CD4-positive, CD25-positive, alpha-beta regulatory T cell (primary cell): ENCODE results near the gene TRMT10B. TPM values are rescaled to one million over a fixed set of nuclear protein-coding genes. Genes with fewer than 3 reads are reported as not detected.

Experiments used
- ATAC-seq, 2 donors: fragments of 150-1000 bp; cut with Tn5 transposase; one replicate each; pipeline ENCODE4 v1.10.0; 2021; ENCODE audit warnings: low read depth in 2 of 2, moderate number of reproducible peaks in 2 of 2, moderate library complexity in 1 of 2
- DNase-seq, 3 donors: peaks; one replicate each; pipeline versions ENCODE4 v3.0.0 to v3.0.0-alpha.2; 2012 to 2022; ENCODE audit warnings: mixed read lengths in 1 of 3
- H3K27ac ChIP-seq: one replicate; pipeline ENCODE4 v1.7.0; 2013; ENCODE audit warnings: mild to moderate bottlenecking, low read length; ENCODE audit not compliant: insufficient read depth, poor library complexity, severe bottlenecking
- H3K27me3 ChIP-seq: one replicate; pipeline ENCODE4 v1.7.0; 2013; ENCODE audit warnings: low read length; ENCODE audit not compliant: control insufficient read depth, insufficient read depth
- H3K36me3 ChIP-seq: one replicate; pipeline ENCODE4 v1.7.0; 2013; ENCODE audit warnings: mild to moderate bottlenecking, low read length, moderate library complexity; ENCODE audit not compliant: control insufficient read depth, insufficient read depth
- H3K4me1 ChIP-seq: 2 replicates; pipeline ENCODE4 v1.7.0; 2013; ENCODE audit warnings: mild to moderate bottlenecking, low read length; ENCODE audit not compliant: insufficient read depth, control insufficient read depth, poor library complexity, severe bottlenecking
- H3K4me3 ChIP-seq: one replicate; pipeline ENCODE4 v1.7.0; 2013; ENCODE audit warnings: low read depth, mild to moderate bottlenecking, low read length, moderate library complexity
- H3K9me3 ChIP-seq, 2 experiments: 1 replicate in 1 of 2; 2 replicates in 1 of 2; pipeline ENCODE4 v1.7.0; 2013; ENCODE audit warnings: low read length in 2 of 2, mild to moderate bottlenecking in 1 of 2, moderate library complexity in 1 of 2; ENCODE audit not compliant: control insufficient read depth in 2 of 2
- H3K27ac Mint-ChIP-seq, 3 donors: one replicate each; pipeline ENCODE4 v1.8.0; 2020 to 2022; ENCODE audit warnings: mild to moderate bottlenecking in 3 of 3, mixed read lengths in 3 of 3, moderate library complexity in 2 of 3
- H3K27me3 Mint-ChIP-seq: one replicate; pipeline ENCODE4 v1.8.0; 2022; ENCODE audit warnings: mild to moderate bottlenecking, mixed read lengths
- H3K36me3 Mint-ChIP-seq: one replicate; pipeline ENCODE4 v1.8.0; 2020; ENCODE audit warnings: mixed read lengths
- H3K4me1 Mint-ChIP-seq, 4 donors: one replicate each; pipeline ENCODE4 v1.8.0; 2020 to 2022; ENCODE audit warnings: mixed read lengths in 4 of 4, mild to moderate bottlenecking in 1 of 4
- H3K4me3 Mint-ChIP-seq, 4 donors: one replicate each; pipeline ENCODE4 v1.8.0; 2020 to 2022; ENCODE audit warnings: mild to moderate bottlenecking in 4 of 4, mixed read lengths in 4 of 4, moderate library complexity in 3 of 4
- H3K9me3 Mint-ChIP-seq, 7 donors: one replicate each; pipeline ENCODE4 v1.8.0; 2020 to 2022; ENCODE audit warnings: mixed read lengths in 7 of 7, mild to moderate bottlenecking in 3 of 7, moderate library complexity in 2 of 7
- polyA plus RNA-seq, 4 donors: library from polyadenylated mRNA; unstranded; fragments of 300-500 nt; fragmentation: Illumina TruSeq; gene quantifications; one replicate each; pipeline ENCODE4 v1.2.3, GENCODE V29; 2021
- total RNA-seq: library from RNA; stranded (reverse); gene quantifications from one replicate; pipeline ENCODE4 v1.2.3, GENCODE V29; 2022

The TRMT10B gene
- total and polyA plus RNA-seq, 5 donors from 2014 or later = 10.7 to 16.2 (median 12.5) TPM

DNA sequence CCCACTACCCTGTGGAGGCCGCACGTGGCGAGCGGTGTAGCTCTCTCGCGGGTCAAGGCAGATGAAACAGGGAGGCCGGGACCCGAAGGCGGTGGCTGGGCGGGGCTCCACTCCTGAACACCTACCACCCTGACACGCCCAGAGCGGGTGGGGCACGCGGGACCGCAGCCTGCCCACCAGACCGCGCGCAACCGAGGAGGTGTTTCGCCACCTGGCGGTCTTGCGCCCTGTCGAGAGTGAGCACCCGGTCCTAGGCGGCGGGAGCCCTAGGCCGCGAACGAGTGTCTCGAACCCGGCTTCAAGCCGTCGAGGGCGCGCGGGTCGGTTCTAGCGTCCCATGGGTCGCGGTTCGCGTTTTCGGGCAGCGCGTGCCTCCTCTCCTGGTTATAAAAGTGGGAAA lies 33.5 kb downstream of the TRMT10B start:
- Mint-ChIP-seq H3K27ac (no peak overlapping the region), H3K9me3 (no peaks in the 10 kb centered on the region), H3K27me3 (no peaks in the 10 kb centered on the region), H3K4me1 (peaks cover 14 to 37% (median 25%) of the 10 kb centered on the region in 4 donors), H3K4me3 (no peak overlapping the region), H3K36me3 (peaks cover 21% of the 10 kb centered on the region)
- H3K27ac ChIP-seq = no peak overlapping the region
- H3K9me3 ChIP-seq = no peaks in the 10 kb centered on the region
- peaks cover 23% of the 10 kb centered on the region for H3K4me1 ChIP-seq
- no peak for ATAC-seq
- no peak for DNase-seq
- no peak overlapping the region for H3K4me3 ChIP-seq
- no peaks in the 10 kb centered on the region for H3K27me3 ChIP-seq
- H3K36me3 ChIP-seq = peaks cover 14% of the 10 kb centered on the region

DNA sequence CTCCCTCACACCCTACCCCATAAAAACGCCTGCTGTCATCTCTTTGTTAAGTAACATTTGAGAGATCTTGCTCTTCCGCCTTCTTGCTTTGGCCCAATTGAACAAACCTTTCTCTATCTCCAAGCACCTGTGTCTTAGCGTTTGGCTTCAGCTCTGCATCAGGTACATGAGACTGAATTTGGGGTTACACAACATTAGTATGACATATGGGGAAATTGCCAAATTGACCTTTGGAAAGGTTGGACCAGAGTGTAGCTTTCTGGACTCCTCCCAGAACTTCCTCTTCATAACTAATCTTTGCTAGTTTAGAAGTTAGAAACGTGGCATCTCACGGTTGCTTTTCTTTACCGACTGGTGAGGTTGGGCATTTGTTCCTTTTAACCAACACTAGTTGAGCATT lies 34.7 kb downstream of the TRMT10B start:
- no peak for DNase-seq
- Histone ChIP-seq H3K4me3 (no peak overlapping the region), H3K27me3 (no peaks in the 10 kb centered on the region), H3K36me3 (peaks cover 5% of the 10 kb centered on the region), H3K27ac (no peak overlapping the region), H3K9me3 (no peaks in the 10 kb centered on the region), H3K4me1 (peaks cover 19% of the 10 kb centered on the region)
- Mint-ChIP-seq H3K27me3 (no peaks in the 10 kb centered on the region), H3K27ac (peak overlapping the region in 1 of 3 donors; percentile 65), H3K9me3 (no peaks in the 10 kb centered on the region), H3K4me3 (peak overlapping the region; percentile 50 to 89 (median 80)), H3K36me3 (peaks cover 12% of the 10 kb centered on the region), H3K4me1 (peaks cover 4 to 25% (median 16%) of the 10 kb centered on the region in 4 donors)
- no peak for ATAC-seq

DNA sequence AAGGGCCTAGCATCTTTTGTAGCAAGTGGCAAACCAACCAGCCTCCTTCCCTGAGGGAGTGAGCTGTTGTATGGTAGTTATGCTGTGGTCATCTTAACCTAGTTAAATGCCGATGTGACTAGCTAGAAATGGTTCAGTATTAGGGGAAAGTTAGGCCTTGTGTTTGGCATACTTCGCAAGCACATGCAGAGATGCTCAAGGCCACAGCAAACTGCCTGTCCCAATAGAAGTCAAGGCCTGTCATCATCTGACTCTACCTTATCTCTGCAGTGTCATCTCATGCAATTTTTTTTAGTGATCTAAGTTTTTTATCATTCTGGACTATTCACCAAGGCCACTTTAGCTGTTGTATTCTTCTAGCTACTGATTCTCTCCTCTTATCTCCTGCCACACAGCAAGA lies 36.5 kb downstream of the TRMT10B start:
- Histone ChIP-seq H3K27ac (no peak overlapping the region), H3K4me1 (peaks cover 5% of the 10 kb centered on the region), H3K4me3 (no peak overlapping the region), H3K9me3 (no peaks in the 10 kb centered on the region), H3K27me3 (no peaks in the 10 kb centered on the region), H3K36me3 (no peaks in the 10 kb centered on the region)
- Mint-ChIP-seq H3K27me3 (no peaks in the 10 kb centered on the region), H3K4me3 (peak overlapping the region in 1 of 4 donors; percentile 64), H3K27ac (no peak overlapping the region), H3K9me3 (no peaks in the 10 kb centered on the region), H3K4me1 (peaks cover 1 to 10% (median 7%) of the 10 kb centered on the region in 4 donors), H3K36me3 (peaks cover 12% of the 10 kb centered on the region)
- no peak for DNase-seq
- ATAC-seq = no peak

DNA sequence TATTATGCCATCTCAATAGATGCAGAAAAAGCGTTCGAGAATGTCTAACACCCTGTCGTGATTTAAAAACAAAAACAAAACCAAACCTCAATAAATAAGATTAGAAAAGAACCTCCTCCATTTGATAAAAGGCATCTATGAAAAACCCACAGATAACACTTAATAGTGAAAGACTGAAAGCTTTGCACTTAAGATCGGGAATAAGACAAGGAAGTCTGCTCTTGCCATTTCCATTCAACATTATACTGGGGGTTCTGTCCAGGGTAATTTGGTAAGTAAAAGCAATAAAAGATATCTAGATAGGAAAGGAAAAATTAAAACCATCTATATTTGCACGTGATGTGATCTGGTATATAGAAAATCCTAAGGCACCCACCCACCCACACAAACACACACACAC lies 38.5 kb downstream of the TRMT10B start:
- no peak for ATAC-seq
- H3K4me1 Mint-ChIP-seq = peaks cover 0 to 1% (median 0%) of the 10 kb centered on the region in 4 donors
- Histone ChIP-seq H3K27me3 (no peaks in the 10 kb centered on the region), H3K27ac (no peak overlapping the region), H3K36me3 (no peaks in the 10 kb centered on the region), H3K9me3 (no peaks in the 10 kb centered on the region), H3K4me1 (no peaks in the 10 kb centered on the region), H3K4me3 (no peak overlapping the region)
- no peak for DNase-seq
- H3K9me3 Mint-ChIP-seq = no peaks in the 10 kb centered on the region
- no peak overlapping the region for H3K4me3 Mint-ChIP-seq
- H3K27me3 Mint-ChIP-seq = no peaks in the 10 kb centered on the region
- H3K36me3 Mint-ChIP-seq = peaks cover 12% of the 10 kb centered on the region
- H3K27ac Mint-ChIP-seq = no peak overlapping the region

DNA sequence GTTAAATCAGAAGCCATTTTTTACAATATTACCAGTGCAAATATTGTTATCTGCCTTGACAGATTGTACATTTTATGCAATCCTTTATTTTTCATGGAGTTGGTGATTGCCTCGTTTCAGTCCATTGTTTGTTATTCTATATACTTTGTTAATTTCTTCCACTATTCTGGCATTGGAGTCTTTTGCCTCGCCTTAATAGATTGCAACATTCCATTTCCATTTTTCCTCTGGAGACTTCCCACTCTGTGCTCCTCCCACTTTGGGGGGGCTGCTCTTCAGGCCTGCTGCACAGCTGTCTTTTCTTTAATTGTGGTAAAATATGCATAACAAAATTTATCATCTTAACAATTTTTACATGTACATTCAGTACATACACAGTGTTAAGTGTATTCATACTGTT lies 42.6 kb downstream of the TRMT10B start:
- no peaks in the 10 kb centered on the region for H3K36me3 ChIP-seq
- Mint-ChIP-seq H3K36me3 (peaks cover 2% of the 10 kb centered on the region), H3K4me1 (peaks cover 2 to 10% (median 9%) of the 10 kb centered on the region in 4 donors), H3K27me3 (peaks cover 13% of the 10 kb centered on the region), H3K27ac (no peak overlapping the region), H3K4me3 (peak overlapping the region in 1 of 4 donors; percentile 8), H3K9me3 (no peaks in the 10 kb centered on the region)
- DNase-seq (no peak), ATAC-seq (no peak)
- no peak overlapping the region for H3K27ac ChIP-seq
- peaks cover 5% of the 10 kb centered on the region for H3K4me1 ChIP-seq
- H3K27me3 ChIP-seq = no peaks in the 10 kb centered on the region
- no peaks in the 10 kb centered on the region for H3K9me3 ChIP-seq
- H3K4me3 ChIP-seq = no peak overlapping the region

DNA sequence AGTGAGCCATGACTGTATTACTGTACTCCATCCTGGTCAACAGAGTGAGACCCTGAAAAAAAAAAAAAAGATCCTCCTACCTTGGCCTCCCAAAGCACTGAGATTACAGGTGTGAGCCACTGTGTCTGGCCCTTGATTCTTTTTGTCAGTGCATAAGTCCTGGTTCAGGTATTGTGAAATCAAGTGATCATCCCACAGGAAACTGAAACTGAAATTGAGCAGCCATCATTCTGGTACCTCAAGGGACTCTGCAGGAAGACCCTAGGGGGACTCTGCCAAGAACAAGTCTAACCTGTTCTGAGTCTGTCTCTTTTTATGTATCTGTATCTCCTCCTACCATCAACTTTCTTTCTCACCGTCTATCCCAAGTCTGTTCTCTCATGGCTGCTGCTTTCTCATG lies 45.1 kb downstream of the TRMT10B start:
- H3K27ac Mint-ChIP-seq = peak overlapping the region in 1 of 3 donors; percentile 74
- H3K36me3 ChIP-seq = no peaks in the 10 kb centered on the region
- no peak overlapping the region for H3K4me3 ChIP-seq
- no peak for ATAC-seq
- H3K4me3 Mint-ChIP-seq = peak overlapping the region in 3 of 4 donors; percentile 35 to 97 (median 70)
- peak in 1 of 3 donors; percentile 43 for DNase-seq
- peaks cover 13% of the 10 kb centered on the region for H3K27me3 Mint-ChIP-seq
- no peaks in the 10 kb centered on the region for H3K9me3 Mint-ChIP-seq
- H3K27ac ChIP-seq = no peak overlapping the region
- peaks cover 19 to 29% (median 27%) of the 10 kb centered on the region in 4 donors for H3K4me1 Mint-ChIP-seq
- H3K36me3 Mint-ChIP-seq = no peaks in the 10 kb centered on the region
- H3K9me3 ChIP-seq = no peaks in the 10 kb centered on the region
- peaks cover 20% of the 10 kb centered on the region for H3K4me1 ChIP-seq
- no peaks in the 10 kb centered on the region for H3K27me3 ChIP-seq

DNA sequence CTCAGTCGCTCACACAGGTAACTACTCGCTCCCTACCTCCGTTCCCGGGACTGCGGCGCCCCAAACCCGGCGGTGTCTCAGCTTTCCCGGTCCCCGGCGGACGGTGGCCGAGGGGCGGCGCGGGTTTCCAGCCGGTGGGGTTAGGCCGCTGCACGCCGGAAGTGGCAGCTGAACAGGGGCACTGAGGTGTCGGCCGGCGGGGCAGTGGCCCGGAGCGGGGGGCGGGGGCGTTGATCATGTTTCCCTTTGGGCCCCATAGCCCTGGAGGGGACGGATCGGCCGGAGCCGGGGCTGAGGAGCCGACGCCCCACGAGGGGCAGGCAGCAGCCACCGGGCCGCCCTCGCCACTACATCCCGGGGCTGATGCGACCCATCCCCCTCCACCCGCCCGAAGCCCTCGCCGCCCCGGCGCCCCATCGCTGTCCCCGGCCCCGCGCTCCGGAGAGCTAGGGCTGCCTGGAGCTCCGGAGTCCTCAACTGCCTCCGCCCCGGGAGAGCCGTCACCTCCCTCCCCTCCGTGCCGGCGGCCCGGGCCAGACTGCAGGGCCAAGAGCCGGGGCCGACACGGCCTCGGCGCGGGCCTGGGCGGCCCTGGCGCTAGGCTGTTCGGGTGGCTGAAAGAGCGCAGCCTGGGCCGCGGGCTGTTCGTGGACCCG lies 47.2 kb downstream of the TRMT10B start, which contains the start of gene DCAF10:
Gene DCAF10 (plus strand): TSS at position 167 of the 656 bp plus-strand sequence. CDS start 70 bp downstream, at position 237.
- Mint-ChIP-seq H3K9me3 (no peaks in the 10 kb centered on the region), H3K4me1 (peaks cover 23 to 47% (median 39%) of the 10 kb centered on the region in 4 donors), H3K27me3 (peaks cover 13% of the 10 kb centered on the region), H3K4me3 (peak within 1 kb of the TSS; percentile 91 to 97 (median 93)), H3K27ac (peak within 1 kb of the TSS; percentile 81 to 92 (median 87)), H3K36me3 (no peaks in the 10 kb centered on the region)
- Histone ChIP-seq H3K27me3 (no peaks in the 10 kb centered on the region), H3K36me3 (no peaks in the 10 kb centered on the region), H3K4me3 (peak within 1 kb of the TSS; percentile 91), H3K27ac (peak within 1 kb of the TSS; percentile 71), H3K9me3 (no peaks in the 10 kb centered on the region), H3K4me1 (peaks cover 20% of the 10 kb centered on the region)
- ATAC-seq (peak; percentile 83 to 88), DNase-seq (peak; percentile 80 to 91 (median 86))
